Smooth muscle cell (in vitro differentiated cells): Measurements from ENCODE around the gene ENAM. TPM values are rescaled to one million over a fixed set of nuclear protein-coding genes. Genes with fewer than 3 reads are reported as not detected.

ENCODE experiments used
- DNase-seq: peaks from one replicate; lab custom pipeline; 2025; ENCODE audit not compliant: unreplicated experiment; lab: John Stamatoyannopoulos, UW
- H2AFZ ChIP-seq: fragments of 200-600 bp; sonication (generic); 2 replicates; pipeline ENCODE4 v1.6.0; 2016; ENCODE audit warnings: antibody characterized with exemption, low read depth, mild to moderate bottlenecking
- H3F3A ChIP-seq: fragments of 200-600 bp; sonication (generic); 2 replicates; pipeline ENCODE4 v1.6.0; 2017; ENCODE audit warnings: antibody characterized with exemption, low read depth
- H3K27ac ChIP-seq: fragments of 200-600 bp; sonication (generic); 2 replicates; pipeline ENCODE4 v1.5.1; 2016; ENCODE audit warnings: low read depth, mild to moderate bottlenecking
- H3K27me3 ChIP-seq: fragments of 200-600 bp; sonication (generic); 2 replicates; pipeline ENCODE4 v1.6.1; 2016; ENCODE audit warnings: low read depth, mild to moderate bottlenecking
- H3K36me3 ChIP-seq: fragments of 200-600 bp; sonication (generic); 2 replicates; pipeline ENCODE4 v1.5.1; 2016; ENCODE audit warnings: low read depth
- H3K4me1 ChIP-seq: fragments of 200-600 bp; sonication (generic); 2 replicates; pipeline ENCODE4 v1.5.1; 2016; ENCODE audit warnings: low read depth
- H3K4me2 ChIP-seq: fragments of 200-600 bp; sonication (generic); 2 replicates; pipeline ENCODE4 v1.6.0; 2016; ENCODE audit warnings: mild to moderate bottlenecking
- H3K4me3 ChIP-seq: fragments of 200-600 bp; sonication (generic); 2 replicates; pipeline ENCODE4 v1.5.1; 2016; ENCODE audit warnings: mild to moderate bottlenecking
- H3K79me2 ChIP-seq: fragments of 200-600 bp; sonication (generic); 2 replicates; pipeline ENCODE4 v1.6.0; 2016; ENCODE audit warnings: low read depth, mild to moderate bottlenecking
- H3K9ac ChIP-seq: fragments of 200-600 bp; sonication (generic); 2 replicates; pipeline ENCODE4 v1.6.0; 2016; ENCODE audit warnings: low read depth
- H3K9me3 ChIP-seq: fragments of 200-600 bp; sonication (generic); replicated peaks from 2 replicates; pipeline ENCODE4 v1.5.1; 2016; ENCODE audit warnings: low read depth
- H4K20me1 ChIP-seq: fragments of 200-600 bp; sonication (generic); 2 replicates; pipeline ENCODE4 v1.6.0; 2016; ENCODE audit warnings: low read depth
- WGBS: methylation state at CpG from one replicate; pipeline ENCODE4 v1.1.7; 2016; ENCODE audit warnings: low lambda C conversion rate; 5-methylcytosine and 5-hydroxymethylcytosine counted together
- polyA plus RNA-seq: library from polyadenylated mRNA; unstranded; fragments of >200 nt; fragmentation: Nextera tagmentation; extraction: Ambion mirVana; gene quantifications from 2 replicates; pipeline ENCODE4 v1.2.1, GENCODE V29; 2016
- total RNA-seq: library from RNA; depleted of rRNA; stranded (reverse); fragments of >200 nt; gene quantifications from 2 replicates; pipeline ENCODE4 v1.2.3, GENCODE V29; 2014
- TF ChIP-seq, protein P1 (sequence below): fragments of 200-600 bp; sonication (generic); IDR thresholded peaks from 2 replicates; pipeline ENCODE4 v1.5.1; 2017; ENCODE audit warnings: borderline replicate concordance, mild to moderate bottlenecking, antibody characterized with exemption; ENCODE audit not compliant: insufficient read depth, poor library complexity, severe bottlenecking

The ENAM gene
- total and polyA plus RNA-seq, 2 experiments from 2014 or later = not detected

DNA sequence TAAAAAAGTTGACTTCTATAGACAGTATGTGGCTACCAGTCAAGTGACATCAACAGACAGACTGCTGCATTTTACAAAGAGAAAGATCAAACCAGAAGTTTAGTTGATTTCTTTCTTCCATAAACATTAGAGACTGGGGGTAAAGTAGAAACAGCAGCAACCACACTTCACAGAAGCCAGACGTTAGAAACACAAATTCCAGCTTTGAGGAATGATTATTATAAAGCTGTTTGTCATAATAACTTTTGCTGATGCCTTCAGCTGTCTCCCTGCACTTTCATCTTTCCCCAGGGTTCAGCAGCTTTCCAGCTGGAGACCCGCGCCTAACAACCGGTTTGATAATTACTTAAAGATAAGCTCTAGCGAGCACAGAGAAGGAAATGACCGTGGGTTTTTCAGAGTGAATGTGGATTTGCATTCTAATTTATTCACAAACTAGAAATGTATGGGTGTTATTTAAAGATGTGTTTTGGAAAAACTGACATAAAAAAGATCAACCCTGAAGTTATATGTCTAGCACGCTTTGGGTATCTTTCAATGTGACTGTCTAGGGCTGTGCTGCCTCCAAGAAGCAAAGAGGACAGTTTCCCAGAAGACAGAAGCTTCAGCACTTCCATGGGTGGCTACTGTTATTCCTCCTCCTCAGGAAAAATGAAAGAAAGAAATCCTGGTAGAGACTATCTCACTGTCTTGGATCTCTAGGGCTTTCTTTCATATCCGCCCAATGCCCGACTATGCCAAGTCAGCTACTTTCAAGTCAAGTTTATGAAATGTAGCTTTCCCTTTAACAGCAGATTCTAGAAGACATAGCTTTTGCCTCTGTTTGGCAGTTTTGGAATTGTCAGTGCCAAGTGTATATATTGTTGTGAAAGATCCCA is 15.0 kb upstream of the ENAM start:
- 18% methylated on average over 9 of the region's 9 CpGs for WGBS
- DNase-seq = no peak
- H3K9me3 ChIP-seq = no peaks in the 10 kb centered on the region
- H3K4me3 ChIP-seq = peak overlapping the region; percentile 35
- no peaks in the 10 kb centered on the region for H3K36me3 ChIP-seq
- peak overlapping the region; percentile 81 for H3K4me2 ChIP-seq
- no peaks in the 10 kb centered on the region for H3K27me3 ChIP-seq
- peak overlapping the region; percentile 90 for H2AFZ ChIP-seq
- H3K79me2 ChIP-seq = no peaks in the 10 kb centered on the region
- TF ChIP-seq, protein P1, sequence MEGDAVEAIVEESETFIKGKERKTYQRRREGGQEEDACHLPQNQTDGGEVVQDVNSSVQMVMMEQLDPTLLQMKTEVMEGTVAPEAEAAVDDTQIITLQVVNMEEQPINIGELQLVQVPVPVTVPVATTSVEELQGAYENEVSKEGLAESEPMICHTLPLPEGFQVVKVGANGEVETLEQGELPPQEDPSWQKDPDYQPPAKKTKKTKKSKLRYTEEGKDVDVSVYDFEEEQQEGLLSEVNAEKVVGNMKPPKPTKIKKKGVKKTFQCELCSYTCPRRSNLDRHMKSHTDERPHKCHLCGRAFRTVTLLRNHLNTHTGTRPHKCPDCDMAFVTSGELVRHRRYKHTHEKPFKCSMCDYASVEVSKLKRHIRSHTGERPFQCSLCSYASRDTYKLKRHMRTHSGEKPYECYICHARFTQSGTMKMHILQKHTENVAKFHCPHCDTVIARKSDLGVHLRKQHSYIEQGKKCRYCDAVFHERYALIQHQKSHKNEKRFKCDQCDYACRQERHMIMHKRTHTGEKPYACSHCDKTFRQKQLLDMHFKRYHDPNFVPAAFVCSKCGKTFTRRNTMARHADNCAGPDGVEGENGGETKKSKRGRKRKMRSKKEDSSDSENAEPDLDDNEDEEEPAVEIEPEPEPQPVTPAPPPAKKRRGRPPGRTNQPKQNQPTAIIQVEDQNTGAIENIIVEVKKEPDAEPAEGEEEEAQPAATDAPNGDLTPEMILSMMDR = no peak
- no peaks in the 10 kb centered on the region for H4K20me1 ChIP-seq
- no peak overlapping the region for H3K9ac ChIP-seq
- H3K4me1 ChIP-seq = peaks cover 4% of the 10 kb centered on the region
- H3F3A ChIP-seq = peaks cover 5% of the 10 kb centered on the region
- peak overlapping the region; percentile 58 for H3K27ac ChIP-seq

DNA sequence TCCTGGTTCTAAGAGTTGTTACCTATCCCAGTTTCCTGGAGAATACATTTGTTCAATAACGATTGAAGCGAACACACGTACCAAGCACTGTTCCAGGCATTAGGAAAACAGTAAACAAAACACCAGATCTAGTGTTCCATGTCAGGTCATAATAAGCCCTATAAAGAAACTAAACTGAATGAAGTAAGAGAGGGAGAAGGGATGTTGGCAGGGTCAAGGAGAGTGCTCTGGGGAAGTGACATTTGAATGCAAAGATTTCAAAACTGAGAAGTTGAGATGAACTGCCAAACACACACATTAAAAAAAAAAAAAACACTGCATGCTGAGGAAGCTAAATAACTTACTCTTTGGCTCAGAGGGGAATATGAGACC is 14.4 kb upstream of the ENAM start:
- no peaks in the 10 kb centered on the region for H3K27me3 ChIP-seq
- no peaks in the 10 kb centered on the region for H3K79me2 ChIP-seq
- peak overlapping the region; percentile 81 for H3K4me2 ChIP-seq
- H3K9me3 ChIP-seq = no peaks in the 10 kb centered on the region
- peaks cover 5% of the 10 kb centered on the region for H3F3A ChIP-seq
- 53% methylated on average over 3 of the region's 3 CpGs for WGBS
- H4K20me1 ChIP-seq = no peaks in the 10 kb centered on the region
- no peaks in the 10 kb centered on the region for H3K36me3 ChIP-seq
- peak overlapping the region; percentile 35 for H3K4me3 ChIP-seq
- no peak for DNase-seq
- peak overlapping the region; percentile 90 for H2AFZ ChIP-seq
- peak overlapping the region; percentile 58 for H3K27ac ChIP-seq
- H3K9ac ChIP-seq = no peak overlapping the region
- H3K4me1 ChIP-seq = peaks cover 4% of the 10 kb centered on the region
- TF ChIP-seq, protein P1 = no peak

GRCh38 chr4:70619288-70619687 is 9.3 kb upstream of the ENAM start:
- Histone ChIP-seq H3K9me3 (no peaks in the 10 kb centered on the region), H3K4me2 (no peak overlapping the region), H3K4me3 (no peak overlapping the region), H3K9ac (no peak overlapping the region), H3K27me3 (no peaks in the 10 kb centered on the region), H3K79me2 (no peaks in the 10 kb centered on the region), H3K27ac (no peak overlapping the region), H4K20me1 (no peaks in the 10 kb centered on the region), H2AFZ (no peak overlapping the region), H3K4me1 (no peaks in the 10 kb centered on the region), H3K36me3 (no peaks in the 10 kb centered on the region), H3F3A (no peaks in the 10 kb centered on the region)
- no peak for DNase-seq
- TF ChIP-seq, protein P1 = no peak
- 99% methylated on average over 4 of the region's 4 CpGs for WGBS

- Histone ChIP-seq H3K36me3 (no peaks in the 10 kb centered on the region), H4K20me1 (no peaks in the 10 kb centered on the region), H3K9me3 (no peaks in the 10 kb centered on the region), H3K4me2 (no peak overlapping the region), H3K27me3 (no peaks in the 10 kb centered on the region), H3F3A (no peaks in the 10 kb centered on the region), H2AFZ (no peak overlapping the region), H3K4me3 (no peak overlapping the region), H3K27ac (no peak overlapping the region), H3K9ac (no peak overlapping the region), H3K4me1 (no peaks in the 10 kb centered on the region), H3K79me2 (no peaks in the 10 kb centered on the region)
- TF ChIP-seq, protein P1 = no peak
- DNase-seq = no peak
- WGBS = 97% methylated on average over 2 of the region's 2 CpGs
Observed at GRCh38 chr4:70619778-70620177, 8.8 kb upstream of the ENAM start.
